Heart right ventricle (tissue), 16 donors: ENCODE data around the gene MMRN2. TPM values are rescaled to one million over a fixed set of nuclear protein-coding genes. Genes with fewer than 3 reads are reported as not detected.
"Not testable (repeated sequence)": the region's sequence is repeated elsewhere in the genome, so short reads cannot be mapped to it uniquely, and the experiment has no call there.

Experiments used
- ATAC-seq, 8 donors: fragments of 200-7000 bp; cut with Tn5 transposase; one replicate each; pipeline ENCODE4 v1.9.1; 2020; ENCODE audit warnings: mild to moderate bottlenecking in 8 of 8, moderate library complexity in 8 of 8, moderate number of reproducible peaks in 1 of 8
- DNase-seq, 2 donors: peaks; one replicate each; pipeline ENCODE4 v3.0.0-alpha.2; 2020
- H3K27ac ChIP-seq, 10 donors: fragments of 200-600 bp; sonication (generic) in 2 of 10; one replicate each; pipeline versions ENCODE4 v1.5.0 to v1.8.0; 2020 to 2022; ENCODE audit warnings: mild to moderate bottlenecking in 3 of 10
- H3K27me3 ChIP-seq, 7 donors: fragments of 200-600 bp; one replicate each; pipeline ENCODE4 v1.8.0; 2021 to 2022; ENCODE audit warnings: mild to moderate bottlenecking in 2 of 7
- H3K36me3 ChIP-seq, 9 donors: fragments of 200-600 bp; sonication (generic) in 1 of 9; one replicate each; pipeline versions ENCODE4 v1.5.0 to v1.8.0; 2020 to 2022; ENCODE audit warnings: mild to moderate bottlenecking in 2 of 9
- H3K4me1 ChIP-seq, 9 donors: fragments of 200-600 bp; sonication (generic) in 1 of 9; one replicate each; pipeline versions ENCODE4 v1.5.0 to v1.8.0; 2020 to 2022; ENCODE audit warnings: mild to moderate bottlenecking in 4 of 9
- H3K4me3 ChIP-seq, 10 donors: fragments of 200-600 bp; sonication (generic) in 2 of 10; one replicate each; pipeline versions ENCODE4 v1.5.0 to v1.8.0; 2020 to 2022; ENCODE audit warnings: mild to moderate bottlenecking in 7 of 10, moderate library complexity in 2 of 10
- H3K9me3 ChIP-seq, 11 donors: fragments of 200-600 bp in 10 of 11; sonication (generic) in 2 of 11; one replicate each; pipeline versions ENCODE4 v1.5.0 to v1.8.0; 2013 to 2022; ENCODE audit warnings: mild to moderate bottlenecking in 2 of 11, control low read depth in 1 of 11, moderate library complexity in 1 of 11
- WGBS, 2 donors: extraction: QIAGEN DNeasy Blood & Tissue Kit; methylation state at CpG; one replicate each; pipeline ENCODE4 v1.1.7; 2013; ENCODE audit warnings: inconsistent platforms in 1 of 2; 5-methylcytosine and 5-hydroxymethylcytosine counted together
- intact Hi-C, 10 donors: fragments of 100-400 bp; cut with DNase I; formaldehyde crosslinking; loops; one replicate each; pipeline versions ENCODE4 v1.11.1 to v1.14.2; 2022
- polyA plus RNA-seq, 2 donors: library from polyadenylated mRNA; stranded (reverse); fragments of 200-250 nt; gene quantifications; one replicate each; pipeline ENCODE4 v1.2.3, GENCODE V29; 2013
- total RNA-seq, 10 donors: library from RNA; stranded (reverse); fragmentation: NEBNext Ultra II Directional in 3 of 10; extraction: Animal tissue kit (Norgen Biotek cat#: 25700) in 3 of 10; gene quantifications; one replicate each; pipeline versions ENCODE4 v1.2.1 to v1.2.4, GENCODE V29; 2021 to 2023
- TF ChIP-seq, protein P1 (sequence below), 9 donors: fragments of 200-600 bp; sonication (generic) in 2 of 9; IDR thresholded peaks; one replicate each; pipeline versions ENCODE4 v1.5.0 to v1.8.0; 2021 to 2022; ENCODE audit warnings: antibody characterized with exemption in 9 of 9, mild to moderate bottlenecking in 5 of 9, moderate library complexity in 1 of 9
- donor health status: Arrhythmogenic right ventricular cardiomyopathy.
- donor health status: ischemic (EF 13 %, LVEDD 7.1; RV severe dilation, severe dysfunction).
- donor health status: healthy with polysubstance abuse.
- donor health status: DM: no; HTN: yes; CAD: no.
- donor health status: DM: no; HTN: no; CAD: no.
- donor health status: ischemic (EF 25% LVEDD 6.9; RV normal size, moderate dysfunction).
- donor health status: ischemic (EF 25% LVEDD 5.7; RV mildly dilated, moderate dysfunction).
- donor health status: healthy.
- donor health status: DM: yes; HTN: yes; CAD: no.
- donor health status: Ischemic cardiomyopathy.
- donor health status: ischemic (EF 35%, LVEDD 5.7; RV mildly dilated, moderate dysfunction).
- donor health status: nonischemic (EF 11% LVEDD 7.7; RV severe dilation, severe dysfunction).
- donor health status: DM: yes; HTN: yes; CAD: no.
- donor health status: PGD.
- donor health status: ischemic (EF 29% LVEDD 5.4; RV normal size, mild dysfunction).
- donor health status: nonischemic (EF 23%, LVEDD 6.1; RV moderate dilation, normal function).

MMRN2 gene
- total and polyA plus RNA-seq, 12 donors: 22.5 to 43.2 (median 33.2) TPM

DNA sequence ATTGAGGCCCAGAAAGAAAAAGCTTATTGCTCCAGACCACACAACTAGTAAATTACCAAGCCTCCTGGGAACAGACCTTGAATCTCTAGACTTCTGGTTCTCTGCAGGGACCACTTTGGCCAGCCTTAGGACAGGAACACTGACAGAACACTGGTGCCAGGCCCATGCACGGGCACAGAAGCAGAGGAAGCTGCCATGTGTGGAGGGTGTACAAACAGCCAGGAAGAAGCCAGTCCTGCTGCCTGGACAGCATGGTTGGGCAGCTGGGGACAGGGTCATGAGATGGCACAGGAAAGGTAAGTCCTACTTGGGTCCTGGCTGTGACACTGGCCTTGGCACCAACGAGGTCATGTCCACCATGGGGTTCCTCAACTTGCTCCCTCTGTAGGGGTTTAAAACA is 19.2 kb downstream of the MMRN2 start:
- Histone ChIP-seq H3K27me3 (no peaks in the 10 kb centered on the region), H3K4me3 (no peak overlapping the region), H3K36me3 (peaks cover 0 to 89% (median 15%) of the 10 kb centered on the region in 9 donors), H3K9me3 (no peaks in the 10 kb centered on the region), H3K27ac (no peak overlapping the region), H3K4me1 (peaks cover 0 to 36% (median 16%) of the 10 kb centered on the region in 9 donors)
- TF ChIP-seq, protein P1, sequence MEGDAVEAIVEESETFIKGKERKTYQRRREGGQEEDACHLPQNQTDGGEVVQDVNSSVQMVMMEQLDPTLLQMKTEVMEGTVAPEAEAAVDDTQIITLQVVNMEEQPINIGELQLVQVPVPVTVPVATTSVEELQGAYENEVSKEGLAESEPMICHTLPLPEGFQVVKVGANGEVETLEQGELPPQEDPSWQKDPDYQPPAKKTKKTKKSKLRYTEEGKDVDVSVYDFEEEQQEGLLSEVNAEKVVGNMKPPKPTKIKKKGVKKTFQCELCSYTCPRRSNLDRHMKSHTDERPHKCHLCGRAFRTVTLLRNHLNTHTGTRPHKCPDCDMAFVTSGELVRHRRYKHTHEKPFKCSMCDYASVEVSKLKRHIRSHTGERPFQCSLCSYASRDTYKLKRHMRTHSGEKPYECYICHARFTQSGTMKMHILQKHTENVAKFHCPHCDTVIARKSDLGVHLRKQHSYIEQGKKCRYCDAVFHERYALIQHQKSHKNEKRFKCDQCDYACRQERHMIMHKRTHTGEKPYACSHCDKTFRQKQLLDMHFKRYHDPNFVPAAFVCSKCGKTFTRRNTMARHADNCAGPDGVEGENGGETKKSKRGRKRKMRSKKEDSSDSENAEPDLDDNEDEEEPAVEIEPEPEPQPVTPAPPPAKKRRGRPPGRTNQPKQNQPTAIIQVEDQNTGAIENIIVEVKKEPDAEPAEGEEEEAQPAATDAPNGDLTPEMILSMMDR (IDR thresholded peaks at IDR 0.05): no peak
- DNase-seq: no peak
- WGBS, 2 donors: 84 to 88% methylated on average over 2 of the region's 2 CpGs
- ATAC-seq: no peak
- intact Hi-C loops: loop anchor here in 3 of 10 donors (2.0 to 10.0 kb wide), 3 partner anchors 25 to 157 kb away; partner anchors contain the start of genes GLUD1 (in 1 of the 3) and SHLD2 (in 1 of the 3)

DNA sequence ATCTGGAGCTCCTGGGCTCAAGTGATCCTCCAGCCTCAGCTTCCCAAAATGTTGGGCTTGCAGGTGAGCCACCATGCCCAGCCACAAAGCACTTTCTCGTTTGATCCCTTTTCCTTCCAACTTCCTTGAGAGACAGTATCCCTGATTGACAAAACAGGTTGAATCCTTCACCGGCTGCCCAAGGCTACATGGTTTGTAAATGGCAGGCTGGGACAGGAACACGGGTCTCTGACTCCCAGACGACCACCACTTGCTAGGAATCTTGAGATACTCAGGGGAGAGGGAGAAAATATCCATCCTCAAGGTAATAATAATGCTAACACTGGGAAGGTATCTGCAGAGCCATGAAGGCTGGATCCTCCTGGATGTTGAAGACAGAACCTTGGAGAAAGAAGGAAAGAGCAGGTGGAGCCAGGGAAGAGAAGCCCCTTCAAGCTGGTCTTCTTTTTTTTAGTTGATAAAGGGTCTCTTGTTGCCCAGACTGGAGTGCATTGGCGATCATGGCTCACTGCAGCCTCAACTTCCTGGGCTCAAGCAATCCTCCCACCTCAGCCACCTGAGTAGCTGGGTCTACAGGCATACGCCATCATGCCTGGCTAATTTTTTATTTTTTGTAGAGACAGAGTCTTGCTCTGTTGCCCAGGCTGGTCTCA is 19.8 kb downstream of the MMRN2 start:
- Histone ChIP-seq H3K4me1 (peaks cover 0 to 30% (median 16%) of the 10 kb centered on the region in 9 donors), H3K36me3 (peaks cover 0 to 91% (median 15%) of the 10 kb centered on the region in 9 donors), H3K27ac (no peak overlapping the region), H3K27me3 (no peaks in the 10 kb centered on the region), H3K9me3 (no peaks in the 10 kb centered on the region), H3K4me3 (no peak overlapping the region)
- TF ChIP-seq, protein P1 (IDR thresholded peaks at IDR 0.05): no peak
- WGBS, 2 donors: 61 to 75% methylated on average over 6 of the region's 6 CpGs
- intact Hi-C loops: loop anchor here in 3 of 10 donors (2.0 to 10.0 kb wide), 3 partner anchors 25 to 157 kb away; partner anchors contain the start of genes GLUD1 (in 1 of the 3) and SHLD2 (in 1 of the 3)
- ATAC-seq: no peak
- no peak for DNase-seq

DNA sequence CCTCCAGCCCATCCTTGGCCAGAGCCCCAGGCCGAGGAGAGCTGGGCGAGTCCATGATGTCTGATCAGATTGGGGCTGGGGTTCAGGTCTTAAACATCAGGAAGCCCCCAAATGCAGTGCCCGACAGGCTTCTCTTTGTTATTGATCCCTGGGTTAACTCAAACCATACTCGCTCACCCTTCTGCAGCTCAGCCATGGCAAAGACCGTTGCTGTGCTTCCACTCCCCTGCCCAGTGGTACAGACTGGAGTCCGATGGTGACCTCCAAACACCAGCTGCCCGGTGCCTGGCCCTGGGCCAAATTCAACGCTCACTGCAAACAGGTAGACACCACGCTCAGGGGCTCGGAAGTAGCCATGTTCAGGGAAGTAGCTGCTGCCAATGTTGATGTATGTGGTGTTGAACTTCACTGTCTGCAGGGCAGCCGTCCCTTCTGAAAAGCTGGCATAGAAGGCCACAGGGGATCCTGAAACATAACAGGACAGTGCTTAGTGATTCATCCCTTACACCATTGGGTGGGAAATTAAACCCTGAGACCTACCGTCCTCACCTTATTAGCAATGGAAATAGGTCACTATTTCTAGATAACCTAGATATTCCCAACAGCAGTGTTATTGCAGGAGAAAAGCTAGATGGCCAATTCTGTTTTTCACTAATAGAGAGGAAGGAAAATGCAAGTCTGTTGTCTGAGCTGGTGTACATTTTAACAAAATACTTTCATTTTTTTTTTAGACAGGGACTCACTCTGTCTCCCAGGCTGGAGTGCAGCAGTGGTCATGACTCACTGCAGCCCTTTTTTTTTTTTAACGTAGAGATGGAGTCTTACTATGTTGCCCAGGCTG is 20.5 kb downstream of the MMRN2 start:
- TF ChIP-seq, protein P1 (IDR thresholded peaks at IDR 0.05): no peak
- no peaks in the 10 kb centered on the region for H3K27me3 ChIP-seq
- peaks cover 0 to 24% (median 15%) of the 10 kb centered on the region in 9 donors for H3K4me1 ChIP-seq
- H3K9me3 ChIP-seq: no peaks in the 10 kb centered on the region
- ATAC-seq (no peak), DNase-seq (no peak)
- intact Hi-C loops: loop anchor here in 1 of 10 donors (10.0 kb wide), 1 partner anchor 158 kb away; the partner anchor contains the start of genes GLUD1 and SHLD2
- no peak overlapping the region for H3K27ac ChIP-seq
- WGBS, 2 donors: 74 to 78% methylated on average over 13 of the region's 13 CpGs
- peaks cover 0 to 91% (median 15%) of the 10 kb centered on the region in 9 donors for H3K36me3 ChIP-seq
- H3K4me3 ChIP-seq: no peak overlapping the region

DNA sequence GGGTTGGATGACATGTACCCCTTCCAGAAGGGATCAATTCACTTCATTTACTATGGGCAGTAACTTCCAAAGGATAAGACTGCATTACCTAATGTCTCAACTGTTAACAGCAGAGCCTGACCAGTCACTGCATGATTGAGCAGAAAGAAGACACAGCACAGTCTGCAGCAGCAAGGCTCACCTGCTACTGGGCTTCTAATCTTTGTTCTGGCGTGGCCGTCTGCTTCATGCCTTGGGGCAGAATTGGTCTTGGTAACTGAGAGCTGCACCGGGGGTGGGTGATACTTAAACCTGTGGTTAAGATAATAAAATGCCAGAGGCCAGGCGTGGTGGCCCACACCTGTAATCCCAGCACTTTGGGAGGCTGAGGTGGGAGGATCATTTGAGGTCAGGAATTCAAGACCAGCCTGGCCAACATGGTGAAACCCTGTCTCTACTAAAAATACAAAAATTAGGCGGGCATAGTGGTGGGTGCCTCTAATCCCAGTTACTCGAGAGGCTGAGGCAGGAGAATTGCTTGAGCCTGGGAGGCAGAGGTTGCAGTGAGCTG is 23.2 kb downstream of the MMRN2 start:
- intact Hi-C loops: loop anchor here in 1 of 10 donors (10.0 kb wide), 1 partner anchor 161 kb away; the partner anchor contains the start of genes GLUD1 and SHLD2
- not testable (repeated sequence) for DNase-seq, H3K27ac ChIP-seq, H3K4me3 ChIP-seq, ATAC-seq, H3K9me3 ChIP-seq, H3K27me3 ChIP-seq
- WGBS, 2 donors: 88 to 92% methylated on average over 6 of the region's 6 CpGs
- H3K4me1 ChIP-seq: peaks cover 0 to 19% (median 6%) of the 10 kb centered on the region in 9 donors
- H3K36me3 ChIP-seq: peaks cover 0 to 98% (median 27%) of the 10 kb centered on the region in 9 donors
